Measurements from ENCODE around the gene RWDD2A.
"Not testable (repeated sequence)": the region's sequence is repeated elsewhere in the genome, so short reads cannot be mapped to it uniquely, and the experiment has no call there.

The RWDD2A gene

GRCh38 chr6:83192871-83193746, at the start of gene RWDD2A, which contains the start of gene PGM3:
RWDD2A (plus strand) TSS chr6:83193357; CDS start chr6:83194452, 1,095 bp downstream.
PGM3 (minus strand) TSS chr6:83193265; CDS start chr6:83191012, 2,253 bp downstream.
- peak; percentile 74 for DNase-seq (ENCODE audit: low read depth)

GRCh38 chr6:83151114-83151513, 42.0 kb upstream of the RWDD2A start:
- DNase-seq (ENCODE audit: low read depth) = no peak

DNA sequence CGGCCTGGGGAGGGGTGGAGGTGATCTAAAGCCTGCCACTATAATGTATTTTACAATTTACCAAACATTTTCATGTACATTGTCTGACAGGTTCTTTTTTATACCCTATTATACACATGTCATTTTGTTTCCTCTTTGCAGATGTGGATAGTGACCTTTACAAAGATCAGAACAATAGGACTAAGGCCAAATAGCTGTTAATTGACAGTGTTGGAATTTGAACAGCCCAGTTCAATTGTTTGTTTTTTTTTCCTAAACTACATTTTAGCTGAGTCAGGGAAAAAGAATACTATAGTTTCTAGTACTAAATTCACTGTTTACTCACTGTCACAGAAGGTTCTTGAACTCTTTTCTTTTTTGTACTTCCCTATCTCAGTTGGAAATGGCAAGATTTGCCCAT, 40.2 kb upstream of the RWDD2A start:
- DNase-seq (ENCODE audit: low read depth) = no peak

DNA sequence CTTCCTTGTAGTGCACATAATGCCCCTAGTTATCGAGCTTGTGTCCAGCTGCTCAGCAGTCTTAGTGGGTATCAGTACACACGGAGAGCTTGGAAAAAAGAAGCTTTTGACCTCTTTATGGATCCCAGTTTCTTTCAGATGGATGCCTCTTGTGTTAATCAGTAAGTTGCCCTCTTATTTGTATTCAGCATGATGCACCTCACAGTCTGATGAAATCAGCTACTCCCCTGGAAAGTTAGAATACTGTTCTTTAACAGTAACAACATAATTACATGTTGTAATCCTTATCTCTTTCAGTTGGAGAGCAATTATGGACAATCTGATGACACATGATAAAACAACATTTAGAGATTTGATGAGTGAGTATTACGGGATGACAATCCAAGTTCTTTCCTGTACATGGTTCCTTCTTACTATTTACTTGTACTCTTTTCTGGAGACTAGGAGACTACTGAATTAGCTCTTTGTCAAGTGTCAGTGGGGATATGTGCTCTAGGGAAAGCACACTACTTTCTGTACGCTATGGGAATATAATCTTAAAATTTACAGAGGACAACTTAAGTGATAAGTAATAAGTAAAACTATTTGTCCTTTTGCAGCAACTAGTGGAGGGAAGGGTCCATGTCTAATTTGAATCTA, 39.2 kb upstream of the RWDD2A start:
- DNase-seq (ENCODE audit: low read depth) = no peak

DNA sequence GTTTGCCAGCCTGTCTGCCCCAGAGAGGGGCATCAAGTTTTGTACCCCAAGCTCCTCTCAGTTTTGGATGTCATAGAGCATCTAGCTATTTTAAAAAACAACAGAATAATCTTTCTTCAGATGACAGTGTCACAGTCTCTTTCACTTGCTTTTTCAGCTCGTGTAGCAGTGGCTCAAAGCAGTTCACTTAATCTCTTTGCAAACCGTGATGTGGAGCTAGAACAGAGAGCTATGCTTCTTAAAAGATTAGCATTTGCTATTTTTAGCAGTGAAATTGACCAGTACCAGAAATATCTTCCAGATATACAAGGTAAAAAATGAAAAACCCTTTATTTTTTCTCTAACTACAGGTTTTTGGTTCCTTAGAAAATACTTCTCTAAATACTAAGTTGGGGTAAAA, 37.4 kb upstream of the RWDD2A start:
- no peak for DNase-seq (ENCODE audit: low read depth)

DNA sequence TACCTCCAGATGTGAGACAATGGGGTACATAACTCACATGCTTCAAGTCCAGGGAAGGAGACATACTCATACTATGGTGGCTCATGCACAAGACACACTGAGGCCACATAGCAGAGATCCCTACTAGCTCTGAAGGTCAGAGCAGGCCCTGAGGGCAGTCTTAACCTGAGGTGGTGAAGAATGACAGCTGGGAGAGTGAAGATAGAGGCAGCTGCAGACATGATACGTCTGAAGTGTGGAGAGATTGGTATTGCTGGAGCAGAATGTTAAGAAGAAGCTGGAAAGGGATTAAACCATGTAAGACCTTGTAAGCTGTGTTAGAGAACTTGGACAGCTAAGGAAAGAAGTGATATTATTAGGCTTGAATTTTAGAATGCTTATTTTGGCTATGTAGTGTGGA, 33.0 kb upstream of the RWDD2A start:
- no peak for DNase-seq (ENCODE audit: low read depth)

DNA sequence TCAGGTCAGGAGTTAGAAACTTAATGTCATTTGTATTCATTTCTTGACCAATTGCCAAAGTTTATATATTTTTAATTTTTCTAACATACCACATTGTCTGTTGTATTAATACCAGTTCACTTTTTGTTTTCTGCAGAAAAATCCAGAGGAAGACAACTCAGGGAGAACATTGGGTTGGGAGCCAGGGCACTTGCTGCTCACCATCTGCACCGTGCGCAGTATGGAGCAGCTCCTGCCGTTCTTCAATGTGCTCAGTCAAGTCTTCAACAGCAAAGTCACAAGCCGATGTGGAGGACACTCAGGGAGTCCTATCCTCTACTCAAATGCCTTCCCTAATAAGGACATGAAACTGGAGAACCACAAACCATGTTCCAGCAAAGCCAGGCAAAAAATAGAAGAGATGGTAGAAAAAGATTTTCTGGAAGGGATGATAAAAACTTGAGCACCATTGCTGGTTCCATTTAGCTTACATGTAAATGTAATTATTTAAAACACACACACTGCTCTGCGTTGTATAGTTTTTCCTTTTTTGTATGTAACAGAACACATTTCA, 25.4 kb upstream of the RWDD2A start:
- DNase-seq (ENCODE audit: low read depth) = no peak

GRCh38 chr6:83168556-83168955, 24.6 kb upstream of the RWDD2A start:
- DNase-seq (ENCODE audit: low read depth) = no peak

DNA sequence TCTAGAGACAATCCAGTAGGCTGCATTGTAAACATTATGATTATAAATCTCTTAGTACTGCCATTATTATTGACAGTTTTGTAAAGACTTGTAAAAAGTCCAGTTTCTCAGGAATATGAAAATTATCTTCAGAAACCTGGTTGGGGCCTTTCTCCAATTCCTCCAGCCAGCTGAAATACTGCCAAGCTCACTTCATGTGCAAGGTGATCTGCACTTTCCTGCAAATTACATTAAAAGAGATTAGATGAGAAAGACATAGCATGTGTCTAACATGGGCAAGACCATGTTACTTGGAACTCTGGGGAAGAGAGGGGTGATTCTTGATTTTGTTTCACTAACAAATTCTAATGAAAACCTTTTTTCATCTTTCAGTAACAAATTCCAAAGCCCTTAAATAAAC, 24.1 kb upstream of the RWDD2A start:
- DNase-seq (ENCODE audit: low read depth) = no peak

- no peak for DNase-seq (ENCODE audit: low read depth)
Measured at GRCh38 chr6:83169511-83169910, 23.6 kb upstream of the RWDD2A start.

- no peak for DNase-seq (ENCODE audit: low read depth)
Measured at GRCh38 chr6:83176246-83176645, 16.9 kb upstream of the RWDD2A start.

DNA sequence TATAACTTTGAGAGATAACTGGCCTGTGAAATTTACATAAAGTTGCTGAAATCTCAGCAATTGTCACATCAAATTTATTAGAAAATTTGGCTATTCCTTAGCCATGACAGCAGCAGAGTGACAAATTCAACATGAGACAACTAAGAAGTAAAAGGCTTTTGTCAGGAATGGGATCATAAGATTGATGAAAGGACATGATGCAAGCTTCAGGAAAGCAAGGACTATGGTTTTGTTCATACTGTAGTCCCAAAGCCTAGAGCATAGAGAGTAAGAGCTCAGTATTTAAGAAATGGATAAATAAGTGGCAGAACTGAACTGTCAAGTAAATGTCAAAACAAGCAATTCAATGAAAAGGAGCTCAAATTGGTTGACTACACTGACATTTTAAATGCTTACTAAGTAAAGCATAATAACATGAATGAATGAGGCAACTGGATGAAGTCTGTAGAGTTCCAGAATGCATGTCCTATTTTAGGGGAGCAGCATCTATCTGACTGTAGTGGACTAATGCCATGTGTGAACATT, 12.7 kb upstream of the RWDD2A start:
- DNase-seq (ENCODE audit: low read depth) = no peak

DNA sequence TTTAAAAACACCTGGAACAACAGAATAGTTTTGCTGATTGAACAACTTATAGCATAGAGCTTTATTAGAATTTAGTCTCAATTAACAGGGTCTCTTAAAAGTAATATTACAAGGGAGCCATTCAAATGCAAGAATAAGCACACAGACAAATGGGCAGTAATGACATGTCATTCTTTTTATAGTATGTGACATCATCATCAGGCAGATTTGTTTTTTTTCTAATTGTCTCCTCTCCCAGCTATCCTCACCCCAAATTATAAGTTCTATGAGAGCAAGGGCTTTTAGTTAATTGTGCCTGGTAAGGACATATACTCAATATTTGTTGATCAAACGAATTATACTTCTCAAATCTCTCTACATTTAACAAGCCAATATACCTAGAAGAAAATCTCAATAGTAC, 11.0 kb upstream of the RWDD2A start:
- no peak for DNase-seq (ENCODE audit: low read depth)

GRCh38 chr6:83183082-83183828, 9.9 kb upstream of the RWDD2A start:
- DNase-seq (ENCODE audit: low read depth) = peak; percentile 89

DNA sequence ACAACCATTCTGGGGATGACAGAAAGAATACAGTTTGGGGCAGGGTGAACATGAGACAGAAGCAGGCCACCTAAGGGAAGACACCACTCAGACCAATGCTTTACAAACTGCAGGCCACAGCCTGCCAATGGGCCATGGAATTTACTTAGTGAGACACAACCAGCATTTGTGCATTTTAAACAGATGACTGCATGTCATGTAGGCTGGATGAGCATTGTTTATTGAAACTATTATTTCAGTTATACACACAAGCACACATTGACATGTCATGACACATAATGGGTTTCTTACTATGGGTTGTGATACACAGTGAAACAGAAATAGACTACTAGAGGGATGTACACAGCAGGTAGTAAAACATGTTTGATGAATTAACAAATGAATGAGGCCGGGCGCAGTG, 8.1 kb upstream of the RWDD2A start:
- no peak for DNase-seq (ENCODE audit: low read depth)

- no peak for DNase-seq (ENCODE audit: low read depth)
Measured at GRCh38 chr6:83188501-83188900, 4.7 kb upstream of the RWDD2A start.

- no peak for DNase-seq (ENCODE audit: low read depth)
Measured at GRCh38 chr6:83190626-83191025, 2.5 kb upstream of the RWDD2A start.

DNA sequence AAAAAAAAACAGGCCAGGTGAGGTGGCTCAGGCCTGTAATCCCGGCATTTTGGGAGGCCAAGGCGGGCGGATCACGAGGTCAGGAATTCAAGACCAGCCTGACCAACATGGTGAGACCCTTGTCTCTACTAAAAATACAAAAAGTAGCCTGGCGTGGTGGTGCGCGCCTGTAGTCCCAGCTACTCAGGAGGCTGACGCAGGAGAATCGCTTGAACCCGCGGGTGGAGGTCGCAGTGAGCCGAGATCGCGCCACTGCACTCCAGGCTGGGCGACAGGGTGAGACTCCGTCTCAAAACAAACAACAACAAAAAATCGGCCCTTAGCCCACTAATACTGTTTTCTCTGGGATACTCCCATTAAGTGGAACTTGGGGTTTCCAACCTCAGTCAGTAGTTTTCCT, 1.2 kb upstream of the RWDD2A start:
- DNase-seq (ENCODE audit: low read depth) = not testable (repeated sequence)

DNA sequence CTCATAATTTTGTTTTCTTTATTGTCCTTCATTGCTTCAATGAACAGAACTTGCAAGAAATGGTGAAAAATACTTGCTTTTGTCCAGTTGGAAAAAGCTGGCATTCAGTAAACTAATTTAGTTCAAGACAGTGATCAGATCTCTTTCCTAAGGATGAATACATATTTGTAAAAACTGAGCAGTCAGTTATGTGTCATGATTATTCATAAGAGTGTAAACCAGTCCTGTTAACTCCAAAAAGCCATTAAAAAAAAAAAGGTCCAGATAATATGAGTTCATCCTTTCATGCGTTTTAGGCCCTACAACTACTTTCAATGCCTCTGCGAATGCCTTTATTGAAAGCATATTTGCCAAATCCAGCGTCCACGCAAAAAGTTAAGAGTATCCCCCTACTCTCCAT, 701 bp upstream of the RWDD2A start:
- no peak for DNase-seq (ENCODE audit: low read depth)

- no peak for DNase-seq (ENCODE audit: low read depth)
Measured at GRCh38 chr6:83193747-83194566, 800 bp downstream of the RWDD2A start.

GRCh38 chr6:83198486-83199172, 5.5 kb downstream of the RWDD2A start:
- no peak for DNase-seq (ENCODE audit: low read depth)
